ENCODE measurements around the gene UMAD1.

GRCh38 chr7:7617550-7617949 is 23.0 kb upstream of the UMAD1 start:
- TF ChIP-seq CTCF (conservative IDR thresholded peaks at IDR 0.05; ENCODE audit: low read depth in 2 of 2) (no peak), EZH2phosphoT487 (IDR thresholded peaks at IDR 0.05; ENCODE audit: unreplicated experiment) (no peak), REST (IDR thresholded peaks at IDR 0.05; ENCODE audit: unreplicated experiment) (no peak), POLR2AphosphoS5 (IDR thresholded peaks at IDR 0.05; ENCODE audit: low read depth) (no peak), EZH2 (IDR thresholded peaks at IDR 0.05; ENCODE audit: low read depth, unreplicated experiment) (no peak), ZNF331 (CRISPR knock-in tag; IDR thresholded peaks at IDR 0.05; ENCODE audit: low read depth) (no peak), CREB1 (CRISPR knock-in tag; IDR thresholded peaks at IDR 0.05; ENCODE audit: low read depth) (no peak), ZNF114 (CRISPR knock-in tag; IDR thresholded peaks at IDR 0.05) (no peak), JUNB (IDR thresholded peaks at IDR 0.05; ENCODE audit: unreplicated experiment) (no peak), STAT1 (IDR thresholded peaks at IDR 0.05; ENCODE audit: unreplicated experiment) (no peak), ETS1 (IDR thresholded peaks at IDR 0.05) (no peak), ZNF462 (CRISPR knock-in tag; IDR thresholded peaks at IDR 0.05) (no peak), NANOG (IDR thresholded peaks at IDR 0.05; ENCODE audit: borderline replicate concordance) (no peak)
